Endothelial cell of umbilical vein (primary cell): Measurements from ENCODE around the gene MROH2A. TPM values are rescaled to one million over a fixed set of nuclear protein-coding genes. Genes with fewer than 3 reads are reported as not detected.

Experiments used
- BruUV-seq: library from RNA; stranded (reverse); fragments of 400-500 nt; replicated peaks from 2 replicates; lab custom pipeline; 2021; lab: Mats Ljungman, UMichigan
- CTCF ChIA-PET: fragments of 300-600, 350-600 bp; sonication (Branson Sonifier 250); formaldehyde crosslinking; loops from one replicate; lab custom pipeline; 2021; ENCODE audit warnings: antibody characterized with exemption, inconsistent platforms; lab: Charles Lee
- POLR2A ChIA-PET: fragments of 300-600, 350-600 bp; sonication (Branson Sonifier 250); formaldehyde crosslinking; loops from one replicate; lab custom pipeline; 2021; ENCODE audit warnings: antibody characterized with exemption, inconsistent platforms; lab: Charles Lee
- DNase-seq: peaks from one replicate; pipeline ENCODE4 v3.0.0-alpha.2; 2011; ENCODE audit warnings: low read depth, low spot score
- FAIRE-seq: peaks from 2 replicates; lab custom pipeline; 2011; peaks lifted over from hg19 to GRCh38; lab: Jason Lieb, UNC
- H2AFZ ChIP-seq: 2 replicates; pipeline ENCODE4 v1.6.0; 2012; ENCODE audit warnings: low read depth, low read length, control low read depth, inconsistent platforms
- H3K27ac ChIP-seq: 2 replicates; pipeline ENCODE4 v1.5.1; 2011; ENCODE audit warnings: low read depth, mild to moderate bottlenecking, control low read depth, low read length, moderate library complexity; ENCODE audit not compliant: insufficient read depth
- H3K27me3 ChIP-seq, 2 experiments: 2 replicates each; pipeline versions ENCODE4 v1.6.0 to v1.6.1; 2011; ENCODE audit warnings: low read length in 2 of 2, mixed read lengths in 1 of 2; ENCODE audit not compliant: control insufficient read depth in 2 of 2, insufficient read depth in 2 of 2
- H3K36me3 ChIP-seq, 2 experiments: 2 replicates in 1 of 2; 3 replicates in 1 of 2; pipeline ENCODE4 v1.5.1; 2011; ENCODE audit warnings: low read length in 2 of 2, mild to moderate bottlenecking in 1 of 2, moderate library complexity in 1 of 2; ENCODE audit not compliant: control insufficient read depth in 2 of 2, insufficient read depth in 2 of 2; ENCODE audit errors: extremely low read depth in 1 of 2
- H3K4me1 ChIP-seq: 3 replicates; pipeline ENCODE4 v1.5.1; 2011; ENCODE audit warnings: mild to moderate bottlenecking, low read length; ENCODE audit not compliant: control insufficient read depth, insufficient read depth; ENCODE audit errors: extremely low read depth
- H3K4me2 ChIP-seq: 2 replicates; pipeline ENCODE4 v1.6.1; 2011; ENCODE audit warnings: low read length, control low read depth, mixed read lengths; ENCODE audit not compliant: insufficient read depth
- H3K4me3 ChIP-seq, 3 experiments: fragments of 200-600 bp in 1 of 3; sonication (generic), shearing (Covaris generic) in 1 of 3; replicated peaks in 1 of 3; 2 replicates each; pipeline ENCODE4 v1.5.1; 2011 to 2016; ENCODE audit warnings: control low read depth in 3 of 3, low read length in 3 of 3, mild to moderate bottlenecking in 2 of 3, inconsistent platforms in 1 of 3, low read depth in 1 of 3, moderate library complexity in 1 of 3; ENCODE audit not compliant: insufficient read depth in 1 of 3
- H3K79me2 ChIP-seq: 2 replicates; pipeline ENCODE4 v1.6.0; 2012; ENCODE audit warnings: low read length, inconsistent platforms; ENCODE audit not compliant: control insufficient read depth, insufficient read depth
- H3K9ac ChIP-seq: replicated peaks from 2 replicates; pipeline ENCODE3; 2011; ENCODE audit warnings: low read length, control low read depth; ENCODE audit not compliant: insufficient read depth; ENCODE audit errors: extremely low read depth
- H3K9me1 ChIP-seq: replicated peaks from 3 replicates; pipeline ENCODE4 v1.6.0; 2011; ENCODE audit warnings: mild to moderate bottlenecking, low read length; ENCODE audit not compliant: control insufficient read depth, insufficient read depth; ENCODE audit errors: extremely low read depth
- H3K9me3 ChIP-seq: replicated peaks from 2 replicates; pipeline ENCODE4 v1.5.1; 2012; ENCODE audit warnings: low read length, inconsistent platforms; ENCODE audit not compliant: control insufficient read depth, insufficient read depth
- H4K20me1 ChIP-seq: replicated peaks from 2 replicates; pipeline ENCODE3; 2011; ENCODE audit warnings: mild to moderate bottlenecking, low read length; ENCODE audit not compliant: control insufficient read depth, insufficient read depth; ENCODE audit errors: extremely low read depth
- CTCF ChIP-seq, 2 donors: IDR thresholded peaks; 1 replicate in 1 of 2; 2 replicates in 1 of 2; pipeline ENCODE4 v1.5.1; 2011; ENCODE audit warnings: low read length in 2 of 2, mild to moderate bottlenecking in 2 of 2, moderate library complexity in 2 of 2, control low read depth in 1 of 2, inconsistent platforms in 1 of 2, low read depth in 1 of 2; ENCODE audit not compliant: insufficient read depth in 1 of 2; ENCODE audit errors: extremely low read depth in 1 of 2
- EZH2 ChIP-seq: IDR thresholded peaks from 2 replicates; pipeline ENCODE4 v1.6.1; 2012; ENCODE audit warnings: borderline replicate concordance, low read depth, mild to moderate bottlenecking, moderate library complexity, low read length, inconsistent platforms; ENCODE audit not compliant: severe bottlenecking
- FOS ChIP-seq: IDR thresholded peaks from 2 replicates; pipeline ENCODE4 v1.6.1; 2011; ENCODE audit warnings: mild to moderate bottlenecking, low read length, moderate library complexity, borderline replicate concordance; ENCODE audit not compliant: insufficient read depth
- GATA2 ChIP-seq: IDR thresholded peaks from 2 replicates; pipeline ENCODE4 v1.7.0; 2011; ENCODE audit warnings: low read depth, mild to moderate bottlenecking, moderate library complexity, mixed read lengths, low read length; ENCODE audit not compliant: insufficient read length, insufficient read depth
- JUN ChIP-seq: IDR thresholded peaks from 2 replicates; pipeline ENCODE4 v1.6.1; 2011; ENCODE audit warnings: borderline replicate concordance, low read depth; ENCODE audit not compliant: insufficient read length, insufficient read depth
- MAX ChIP-seq: IDR thresholded peaks from 2 replicates; pipeline ENCODE4 v1.6.1; 2011; ENCODE audit not compliant: insufficient read depth, insufficient read length
- MYC ChIP-seq: IDR thresholded peaks from one replicate; pipeline ENCODE4 v1.6.1; 2011; ENCODE audit warnings: mild to moderate bottlenecking, low read depth, low read length
- POLR2A ChIP-seq: IDR thresholded peaks from 2 replicates; pipeline ENCODE4 v1.6.1; 2012; ENCODE audit warnings: low read depth, mild to moderate bottlenecking, control low read depth, low read length
- POLR2AphosphoS5 ChIP-seq: IDR thresholded peaks from 2 replicates; pipeline ENCODE4 v1.6.1; 2012; ENCODE audit warnings: low read depth, mild to moderate bottlenecking, control low read depth, low read length, moderate library complexity; ENCODE audit not compliant: insufficient read depth
- dilution Hi-C: fragments of 300-500 bp; cut with MboI; formaldehyde crosslinking; loops from one replicate; pipeline ENCODE4 v1.15.0; 2019; ENCODE audit warnings: low sequenced_read_pairs; ENCODE audit not compliant: extremely low pct_ligation_motif_present
- intact Hi-C: fragments of 100-400 bp; cut with micrococcal nuclease; formaldehyde crosslinking; loops from one replicate; pipeline ENCODE4 v1.10.0; 2022
- polyA plus RNA-seq, 4 experiments: library from polyadenylated mRNA; depleted of rRNA in 3 of 4; stranded (reverse) in 3 of 4; unstranded in 1 of 4; fragments of >200 nt; gene quantifications; 2 replicates each; pipeline versions ENCODE4 v1.2.1 to v1.2.3, GENCODE V29; 2011 to 2012; ENCODE audit warnings: missing spikeins in 1 of 4
- total RNA-seq: library from RNA; stranded (reverse); gene quantifications from 2 replicates; pipeline ENCODE4 v1.2.3, GENCODE V29; 2021

MROH2A gene
- total and polyA plus RNA-seq, 2 donors (not counting 3 experiments of a cell fraction or from before 2014, with no cell fraction given) = not detected

GRCh38 chr2:233818639-233819621 is 40.8 kb downstream of the MROH2A start:
- H3K9me1 ChIP-seq = no peaks in the 10 kb centered on the region
- no peaks in the 10 kb centered on the region for H3K27me3 ChIP-seq
- no peak overlapping the region for H3K27ac ChIP-seq
- H4K20me1 ChIP-seq = no peaks in the 10 kb centered on the region
- ChIA-PET POLR2A (no interaction called here), CTCF (no interaction called here)
- no peaks in the 10 kb centered on the region for H3K4me1 ChIP-seq
- no TSS peak for BruUV-seq
- no peak overlapping the region for H3K4me3 ChIP-seq
- FAIRE-seq (no peak), DNase-seq (no peak)
- intact Hi-C loops (no loop called here), dilution Hi-C loops (no loop called here)
- no peaks in the 10 kb centered on the region for H3K9me3 ChIP-seq
- TF ChIP-seq GATA2 (no peak), MAX (no peak), EZH2 (no peak), JUN (no peak), CTCF (IDR thresholded peaks at IDR 0.05; ENCODE audit: extremely low read depth in 1 of 2, insufficient read depth in 1 of 2, low read depth in 1 of 2, low read length in 2 of 2) (no peak), FOS (no peak), MYC (no peak), POLR2AphosphoS5 (no peak), POLR2A (no peak)
- H3K4me2 ChIP-seq = no peak overlapping the region
- no peak overlapping the region for H3K9ac ChIP-seq
- no peaks in the 10 kb centered on the region for H3K36me3 ChIP-seq
- H2AFZ ChIP-seq = no peak overlapping the region
- no peaks in the 10 kb centered on the region for H3K79me2 ChIP-seq
